22Rv1 (cell line): ENCODE measurements around the gene PRICKLE4.

ENCODE experiments used
- CTCF ChIP-seq: fragments of 450-650 bp; IDR thresholded peaks from 2 replicates; pipeline ENCODE4 v1.5.1; 2017; ENCODE audit warnings: mild to moderate bottlenecking
- ZFX ChIP-seq: fragments of 450-650 bp; IDR thresholded peaks from 2 replicates; pipeline ENCODE4 v1.6.1; 2017; ENCODE audit warnings: antibody characterized with exemption, borderline replicate concordance

- no peak for TF ChIP-seq CTCF
- no peak for TF ChIP-seq ZFX
Measured at GRCh38 chr6:41744236-41744787, 36.3 kb upstream of the PRICKLE4 start.
